HepG2 (cell line): Measurements from ENCODE around the gene TPSD1. TPM values are rescaled to one million over a fixed set of nuclear protein-coding genes. Genes with fewer than 3 reads are reported as not detected.
A peak's percentile ranks its signal among the peaks of the same experiment; 100 is the strongest.

Experiments used
- ATAC-seq: fragments of 200-7000 bp; cut with Tn5 transposase; 3 replicates; pipeline ENCODE4 v1.9.1; 2020; ENCODE audit warnings: mild to moderate bottlenecking, moderate library complexity
- BruUV-seq: library from RNA; stranded (reverse); fragments of 400-500 nt; replicated peaks from 2 replicates; lab custom pipeline; 2021; lab: Mats Ljungman, UMichigan
- CTCF ChIA-PET: fragments of 300-600 bp; formaldehyde crosslinking; extraction: SDS; loops from one replicate; lab custom pipeline; 2021; ENCODE audit warnings: low total read pairs, inconsistent platforms, low intra/inter-chr PET ratio; lab: Yijun Ruan, JAX
- POLR2A ChIA-PET: fragments of 350-600 bp; sonication (Branson Sonifier 250); formaldehyde crosslinking; loops from one replicate; lab custom pipeline; 2020; ENCODE audit warnings: antibody characterized with exemption, inconsistent platforms; lab: Yijun Ruan, JAX
- DNase-seq: peaks from one replicate; pipeline ENCODE4 v3.0.0-alpha.2; 2015; ENCODE audit warnings: low spot score
- FAIRE-seq: peaks from 3 replicates; lab custom pipeline; 2011; peaks lifted over from hg19 to GRCh38; lab: Jason Lieb, UNC
- H2AFZ ChIP-seq: one replicate; pipeline ENCODE4 v1.6.1; 2011; ENCODE audit warnings: low read length, inconsistent platforms
- H3K27ac ChIP-seq: fragments of 300-600 bp; 3 replicates; pipeline ENCODE4 v1.8.0; 2011; ENCODE audit warnings: mixed run types, mild to moderate bottlenecking, mixed read lengths, low read length, inconsistent platforms; ENCODE audit not compliant: insufficient read depth; ENCODE audit errors: extremely low read length
- H3K27me3 ChIP-seq, 2 experiments: fragments of 200-600 bp in 1 of 2; 2 replicates in 1 of 2; 3 replicates in 1 of 2; pipeline versions ENCODE4 v1.6.0 to v1.8.0; 2011; ENCODE audit warnings: low read length in 2 of 2, mild to moderate bottlenecking in 2 of 2, moderate library complexity in 2 of 2, inconsistent platforms in 1 of 2; ENCODE audit not compliant: insufficient read depth in 2 of 2, control insufficient read depth in 1 of 2
- H3K36me3 ChIP-seq, 2 experiments: fragments of 200-600 bp in 1 of 2; replicated peaks in 1 of 2; 2 replicates in 1 of 2; 3 replicates in 1 of 2; pipeline versions ENCODE4 v1.5.1 to v1.8.0; 2011; ENCODE audit warnings: low read length in 2 of 2, inconsistent platforms in 1 of 2; ENCODE audit not compliant: insufficient read depth in 2 of 2, control insufficient read depth in 1 of 2
- H3K4me1 ChIP-seq: 2 replicates; pipeline ENCODE4 v1.5.1; 2012; ENCODE audit warnings: low read length, inconsistent platforms; ENCODE audit not compliant: insufficient read depth
- H3K4me2 ChIP-seq: 2 replicates; pipeline ENCODE4 v1.6.0; 2011; ENCODE audit warnings: low read depth, low read length, inconsistent platforms
- H3K4me3 ChIP-seq, 3 experiments: fragments of 200-600 bp in 1 of 3; sonication (generic), shearing (Covaris generic) in 1 of 3; replicated peaks in 1 of 3; 2 replicates each; pipeline ENCODE4 v1.5.1; 2011 to 2016; ENCODE audit warnings: low read length in 3 of 3, inconsistent platforms in 2 of 3, low read depth in 2 of 3, mild to moderate bottlenecking in 2 of 3, control low read depth in 1 of 3, mixed read lengths in 1 of 3; ENCODE audit not compliant: insufficient read depth in 1 of 3
- H3K79me2 ChIP-seq: one replicate; pipeline ENCODE4 v1.6.1; 2011; ENCODE audit warnings: low read length, inconsistent platforms; ENCODE audit not compliant: insufficient read depth
- H3K9ac ChIP-seq: 2 replicates; pipeline ENCODE4 v1.6.0; 2011; ENCODE audit warnings: mild to moderate bottlenecking, low read depth, low read length, inconsistent platforms; ENCODE audit not compliant: insufficient read depth
- H3K9me3 ChIP-seq: 2 replicates; pipeline ENCODE4 v1.5.1; 2012; ENCODE audit warnings: mild to moderate bottlenecking, low read length
- H4K20me1 ChIP-seq: 2 replicates; pipeline ENCODE4 v1.6.0; 2011; ENCODE audit warnings: inconsistent platforms, mild to moderate bottlenecking, low read length, moderate library complexity; ENCODE audit not compliant: insufficient read depth
- ASH2L ChIP-seq: fragments of 300-600, 200-600 bp; sonication (generic); IDR thresholded peaks from 2 replicates; pipeline ENCODE4 v1.7.0; 2017; ENCODE audit warnings: low read depth, mild to moderate bottlenecking, moderate library complexity, mixed read lengths, low read length; ENCODE audit not compliant: insufficient read length
- CC2D1A ChIP-seq: sonication (generic); formaldehyde crosslinking; IDR thresholded peaks from 2 replicates; pipeline ENCODE4 v1.8.1; 2023; ENCODE audit warnings: mild to moderate bottlenecking, missing genetic modification reagents
- DMAP1 ChIP-seq: IDR thresholded peaks from 2 replicates; pipeline ENCODE4 v1.6.1; 2016
- HOXA5 ChIP-seq: sonication (generic); formaldehyde crosslinking; IDR thresholded peaks from 2 replicates; pipeline ENCODE4 v1.4.0; 2020; ENCODE audit warnings: missing genetic modification reagents
- HOXA9 ChIP-seq: sonication (generic); formaldehyde crosslinking; IDR thresholded peaks from 2 replicates; pipeline ENCODE4 v1.8.1; 2022; ENCODE audit warnings: missing genetic modification reagents, mild to moderate bottlenecking, moderate library complexity, borderline replicate concordance
- MIER3 ChIP-seq: IDR thresholded peaks from 2 replicates; pipeline ENCODE4 v1.6.1; 2016; ENCODE audit warnings: missing compliant biosample characterization, borderline replicate concordance
- MYC ChIP-seq: sonication (generic); formaldehyde crosslinking; IDR thresholded peaks from 2 replicates; pipeline ENCODE4 v1.9.0; 2021; ENCODE audit warnings: missing genetic modification reagents, borderline replicate concordance
- POGZ ChIP-seq: sonication (generic); formaldehyde crosslinking; IDR thresholded peaks from 2 replicates; pipeline ENCODE4 v1.4.0; 2020; ENCODE audit warnings: mild to moderate bottlenecking, missing genetic modification reagents
- RAD51 ChIP-seq: fragments of 450-650 bp; IDR thresholded peaks from 2 replicates; pipeline ENCODE4 v1.6.1; 2016; ENCODE audit warnings: borderline replicate concordance
- RFXAP ChIP-seq: sonication (generic); formaldehyde crosslinking; IDR thresholded peaks from 2 replicates; pipeline ENCODE4 v1.4.0; 2020; ENCODE audit warnings: missing genetic modification reagents, borderline replicate concordance
- TRIM24 ChIP-seq: sonication (generic); formaldehyde crosslinking; IDR thresholded peaks from 2 replicates; pipeline ENCODE4 v1.8.0; 2022; ENCODE audit warnings: mild to moderate bottlenecking, missing genetic modification reagents
- U2AF2 ChIP-seq: fragments of 200-400 bp; formaldehyde crosslinking; IDR thresholded peaks from 2 replicates; pipeline ENCODE4 v1.6.1; 2017; ENCODE audit warnings: low read depth, mild to moderate bottlenecking, low read length
- ZBTB38 ChIP-seq: sonication (generic); formaldehyde crosslinking; IDR thresholded peaks from 2 replicates; pipeline ENCODE4 v1.5.1; 2020; ENCODE audit warnings: mild to moderate bottlenecking, missing genetic modification reagents
- ZNF121 ChIP-seq: sonication (generic); formaldehyde crosslinking; IDR thresholded peaks from 2 replicates; pipeline ENCODE4 v1.5.0; 2020; ENCODE audit warnings: mild to moderate bottlenecking, missing genetic modification reagents
- ZNF331 ChIP-seq: sonication (generic); formaldehyde crosslinking; IDR thresholded peaks from 2 replicates; pipeline ENCODE4 v1.4.0; 2020; ENCODE audit warnings: missing genetic modification reagents
- ZNF672 ChIP-seq: sonication (generic); formaldehyde crosslinking; IDR thresholded peaks from 2 replicates; pipeline ENCODE4 v1.8.1; 2022; ENCODE audit warnings: missing genetic modification reagents
- ZNF777 ChIP-seq: sonication (generic); formaldehyde crosslinking; IDR thresholded peaks from 2 replicates; pipeline ENCODE4 v1.4.0; 2020; ENCODE audit warnings: missing genetic modification reagents
- WGBS: methylation state at CpG from one replicate; pipeline ENCODE4 v1.1.6; 2017; ENCODE audit warnings: low lambda C conversion rate; 5-methylcytosine and 5-hydroxymethylcytosine counted together
- in situ Hi-C: cut with HindIII; loops from 2 replicates; pipeline ENCODE4 v1.10.0; 2017; ENCODE audit warnings: low pct_unique_long_range_greater_than_20kb; ENCODE audit not compliant: extremely low pct_ligation_motif_present
- intact Hi-C: fragments of 100-400 bp; cut with micrococcal nuclease; formaldehyde crosslinking; loops from one replicate; pipeline ENCODE4 v1.10.0; 2022; ENCODE audit not compliant: unreplicated experiment
- polyA plus RNA-seq, 8 experiments: library from polyadenylated mRNA; depleted of rRNA in 3 of 8; stranded (reverse) in 7 of 8; unstranded in 1 of 8; fragments of >200 nt; fragmentation: Illumina TruSeq in 4 of 8; extraction: Trizol in 4 of 8; gene quantifications; 2 replicates each; pipeline versions ENCODE4 v1.2.1 to v1.2.3, GENCODE V29; 2011 to 2016; ENCODE audit warnings: low read depth in 4 of 8, missing spikeins in 1 of 8, mixed read lengths in 1 of 8; ENCODE audit not compliant: insufficient read depth in 1 of 8
- total RNA-seq, 5 experiments: library from RNA; depleted of rRNA; stranded (reverse); fragments of >200 nt; fragmentation: Illumina TruSeq; extraction: Trizol; gene quantifications; 2 replicates each; pipeline ENCODE4 v1.2.3, GENCODE V29; 2016; ENCODE audit warnings: low read depth in 1 of 5
- TF ChIP-seq, protein P1 (sequence below), 2 experiments: sonication (generic) in 1 of 2; formaldehyde crosslinking in 1 of 2; IDR thresholded peaks; 2 replicates each; pipeline versions ENCODE4 v1.4.0 to v1.6.1; 2018 to 2020; ENCODE audit warnings: missing genetic modification reagents in 2 of 2, borderline replicate concordance in 1 of 2, low read depth in 1 of 2, mild to moderate bottlenecking in 1 of 2, missing biosample characterization in 1 of 2
- TF ChIP-seq, protein P2 (sequence below): IDR thresholded peaks from 2 replicates; pipeline ENCODE4 v1.6.1; 2016
- TF ChIP-seq, protein P3 (sequence below): sonication (generic); formaldehyde crosslinking; IDR thresholded peaks from 2 replicates; pipeline ENCODE4 v1.5.0; 2020; ENCODE audit warnings: missing genetic modification reagents, mild to moderate bottlenecking, borderline replicate concordance

TPSD1 gene
- total and polyA plus RNA-seq, 2 of the 13 experiments (the other 11 are each of a cell fraction or from before 2014, with no cell fraction given) = not detected

DNA sequence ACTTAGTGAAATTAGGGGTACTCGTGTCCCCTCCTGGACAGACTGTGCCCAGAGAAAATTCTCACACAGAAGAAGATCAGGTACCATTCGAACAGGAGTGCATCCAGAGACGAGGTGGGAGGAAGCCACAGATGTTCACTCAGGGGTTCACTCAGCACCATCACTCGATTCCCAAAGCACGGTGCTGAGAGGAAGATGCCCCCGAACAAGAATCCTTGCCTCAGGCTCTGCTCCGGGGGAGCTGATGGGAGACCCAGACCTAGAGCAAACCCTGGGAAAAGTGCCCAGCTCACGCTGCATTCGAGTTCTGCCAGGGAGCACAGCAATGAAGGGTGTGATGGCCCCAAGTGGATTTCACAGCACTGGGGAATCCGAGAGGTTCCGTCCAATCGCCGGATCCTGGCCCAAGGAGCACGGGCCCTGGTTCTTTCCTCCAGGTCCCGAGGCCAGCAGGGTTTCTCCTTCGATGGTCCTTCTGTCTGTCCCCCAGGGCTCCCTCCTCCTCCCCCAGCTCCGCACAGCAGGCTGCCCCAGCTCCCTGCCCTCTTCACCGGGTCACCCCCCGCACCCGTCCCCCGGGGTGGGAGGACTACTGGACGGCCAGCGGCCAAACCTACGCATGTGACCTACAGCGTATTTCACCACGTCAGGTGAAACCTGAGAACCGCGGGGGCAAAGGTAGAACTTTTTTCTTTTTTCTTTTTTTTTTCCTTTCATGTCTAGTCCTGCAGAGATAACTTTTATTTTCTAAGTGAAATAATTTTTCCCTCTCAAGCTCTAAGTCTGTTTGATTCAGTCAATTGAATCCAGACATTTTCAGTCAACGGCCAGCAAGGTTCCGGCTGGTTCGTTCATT lies 43.4 kb downstream of the TPSD1 start (continued):
- TF ChIP-seq, protein P1, sequence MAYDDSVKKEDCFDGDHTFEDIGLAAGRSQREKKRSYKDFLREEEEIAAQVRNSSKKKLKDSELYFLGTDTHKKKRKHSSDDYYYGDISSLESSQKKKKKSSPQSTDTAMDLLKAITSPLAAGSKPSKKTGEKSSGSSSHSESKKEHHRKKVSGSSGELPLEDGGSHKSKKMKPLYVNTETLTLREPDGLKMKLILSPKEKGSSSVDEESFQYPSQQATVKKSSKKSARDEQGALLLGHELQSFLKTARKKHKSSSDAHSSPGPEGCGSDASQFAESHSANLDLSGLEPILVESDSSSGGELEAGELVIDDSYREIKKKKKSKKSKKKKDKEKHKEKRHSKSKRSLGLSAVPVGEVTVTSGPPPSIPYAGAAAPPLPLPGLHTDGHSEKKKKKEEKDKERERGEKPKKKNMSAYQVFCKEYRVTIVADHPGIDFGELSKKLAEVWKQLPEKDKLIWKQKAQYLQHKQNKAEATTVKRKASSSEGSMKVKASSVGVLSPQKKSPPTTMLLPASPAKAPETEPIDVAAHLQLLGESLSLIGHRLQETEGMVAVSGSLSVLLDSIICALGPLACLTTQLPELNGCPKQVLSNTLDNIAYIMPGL (CRISPR knock-in tag; IDR thresholded peaks at IDR 0.05; ENCODE audit: borderline replicate concordance in 1 of 2, low read depth in 1 of 2) = 0 out of 4 replicates have a peak, but pooled peaks of 1 of the 2 experiments have one; percentile 29
- no peak for TF ChIP-seq ZNF121 (CRISPR knock-in tag)
- TF ChIP-seq, protein P2, sequence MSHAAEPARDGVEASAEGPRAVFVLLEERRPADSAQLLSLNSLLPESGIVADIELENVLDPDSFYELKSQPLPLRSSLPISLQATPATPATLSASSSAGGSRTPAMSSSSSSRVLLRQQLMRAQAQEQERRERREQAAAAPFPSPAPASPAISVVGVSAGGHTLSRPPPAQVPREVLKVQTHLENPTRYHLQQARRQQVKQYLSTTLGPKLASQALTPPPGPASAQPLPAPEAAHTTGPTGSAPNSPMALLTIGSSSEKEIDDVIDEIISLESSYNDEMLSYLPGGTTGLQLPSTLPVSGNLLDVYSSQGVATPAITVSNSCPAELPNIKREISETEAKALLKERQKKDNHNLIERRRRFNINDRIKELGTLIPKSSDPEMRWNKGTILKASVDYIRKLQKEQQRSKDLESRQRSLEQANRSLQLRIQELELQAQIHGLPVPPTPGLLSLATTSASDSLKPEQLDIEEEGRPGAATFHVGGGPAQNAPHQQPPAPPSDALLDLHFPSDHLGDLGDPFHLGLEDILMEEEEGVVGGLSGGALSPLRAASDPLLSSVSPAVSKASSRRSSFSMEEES (CRISPR knock-in tag) = peak; percentile 87
- no peak for TF ChIP-seq ZNF331
- no peak for TF ChIP-seq HOXA9
- TF ChIP-seq HOXA5 = no peak

DNA sequence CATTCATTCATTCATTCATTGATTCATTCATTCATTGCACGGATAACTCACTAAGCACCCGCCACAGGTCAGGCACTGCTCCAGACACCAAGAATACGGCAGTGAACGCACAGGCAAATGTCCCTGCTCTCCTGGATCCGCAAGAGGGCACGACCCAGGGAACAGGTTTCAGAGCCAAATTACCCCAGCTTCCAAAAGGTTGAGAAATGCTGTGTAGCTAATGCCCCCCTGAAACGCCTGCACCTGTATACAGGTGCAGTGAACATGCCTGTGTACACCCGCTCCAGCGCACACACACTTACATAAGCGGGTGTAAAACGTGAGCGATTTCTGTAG lies 44.0 kb downstream of the TPSD1 start:
- no peak for DNase-seq
- CTCF ChIA-PET = no interaction called here
- H3K4me2 ChIP-seq = peak overlapping the region; percentile 94
- no peaks in the 10 kb centered on the region for H3K27me3 ChIP-seq
- WGBS = 4% methylated on average over 12 of the region's 12 CpGs
- H3K9ac ChIP-seq = peak overlapping the region; percentile 81
- no peaks in the 10 kb centered on the region for H3K9me3 ChIP-seq
- H3K4me1 ChIP-seq = peaks cover 81% of the 10 kb centered on the region
- no peak for ATAC-seq
- intact Hi-C loops (no loop called here), in situ Hi-C loops (no loop called here)
- H3K4me3 ChIP-seq = peak overlapping the region; percentile 42 to 74 (median 44); a peak in 5 of 6 replicates
- H3K79me2 ChIP-seq = no peaks in the 10 kb centered on the region
- H2AFZ ChIP-seq = no peak overlapping the region
- no peaks in the 10 kb centered on the region for H4K20me1 ChIP-seq
- FAIRE-seq = no peak
- BruUV-seq = no TSS peak
- H3K27ac ChIP-seq = no peak overlapping the region
- POLR2A ChIA-PET = interaction anchor here (1.2 kb wide), 1 partner anchor 9 kb away, joined by 4 read pairs; the partner anchor contains the start of gene UBE2I
- H3K36me3 ChIP-seq = no peaks in the 10 kb centered on the region
- no peak for TF ChIP-seq MIER3 (CRISPR knock-in tag)
- TF ChIP-seq, protein P3, sequence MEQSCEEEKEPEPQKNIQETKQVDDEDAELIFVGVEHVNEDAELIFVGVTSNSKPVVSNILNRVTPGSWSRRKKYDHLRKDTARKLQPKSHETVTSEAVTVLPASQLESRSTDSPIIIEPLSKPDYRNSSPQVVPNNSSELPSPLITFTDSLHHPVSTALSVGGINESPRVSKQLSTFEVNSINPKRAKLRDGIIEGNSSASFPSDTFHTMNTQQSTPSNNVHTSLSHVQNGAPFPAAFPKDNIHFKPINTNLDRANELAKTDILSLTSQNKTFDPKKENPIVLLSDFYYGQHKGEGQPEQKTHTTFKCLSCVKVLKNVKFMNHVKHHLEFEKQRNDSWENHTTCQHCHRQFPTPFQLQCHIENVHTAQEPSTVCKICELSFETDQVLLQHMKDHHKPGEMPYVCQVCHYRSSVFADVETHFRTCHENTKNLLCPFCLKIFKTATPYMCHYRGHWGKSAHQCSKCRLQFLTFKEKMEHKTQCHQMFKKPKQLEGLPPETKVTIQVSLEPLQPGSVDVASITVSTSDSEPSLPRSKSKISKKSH (CRISPR knock-in tag) = no peak
- TF ChIP-seq TRIM24 = no peak
- TF ChIP-seq POGZ (CRISPR knock-in tag) = no peak
- TF ChIP-seq CC2D1A (CRISPR knock-in tag) = no peak
- TF ChIP-seq ZNF672 (CRISPR knock-in tag) = no peak
- TF ChIP-seq ASH2L = peak; percentile 16
- no peak for TF ChIP-seq U2AF2
- TF ChIP-seq RFXAP (CRISPR knock-in tag) = no peak
- no peak for TF ChIP-seq RAD51
- peak; percentile 20; the same call in 1 of the 2 replicates for TF ChIP-seq MYC (CRISPR knock-in tag)
- TF ChIP-seq DMAP1 = no peak
- TF ChIP-seq ZBTB38 = no peak
- peak; percentile 19; the same call in 1 of the 2 replicates for TF ChIP-seq ZNF777 (CRISPR knock-in tag)
